Liver (tissue), 9 donors: ENCODE results near the gene KRTAP9-8. TPM values are rescaled to one million over a fixed set of nuclear protein-coding genes. Genes with fewer than 3 reads are reported as not detected.
"Not testable (repeated sequence)": the region's sequence is repeated elsewhere in the genome, so short reads cannot be mapped to it uniquely, and the experiment has no call there.

Experiments
- DNase-seq: peaks from one replicate; pipeline ENCODE4 v3.0.0-alpha.2; 2017; ENCODE audit warnings: low spot score
- H3K27ac ChIP-seq, 2 donors: one replicate each; pipeline ENCODE4 v1.7.0; 2013; ENCODE audit warnings: inconsistent platforms in 2 of 2, low read length in 2 of 2, control low read depth in 1 of 2, low read depth in 1 of 2, mild to moderate bottlenecking in 1 of 2
- H3K27me3 ChIP-seq, 4 donors: one replicate each; pipeline versions ENCODE4 v1.6.1 to v1.7.0; 2013; ENCODE audit warnings: low read length in 3 of 4, inconsistent platforms in 1 of 4, mild to moderate bottlenecking in 1 of 4, moderate library complexity in 1 of 4; ENCODE audit not compliant: control insufficient read depth in 4 of 4, insufficient read depth in 4 of 4
- H3K36me3 ChIP-seq, 4 donors: one replicate each; pipeline versions ENCODE4 v1.6.1 to v1.7.0; 2013; ENCODE audit warnings: low read length in 3 of 4, mild to moderate bottlenecking in 3 of 4, low read depth in 1 of 4, moderate library complexity in 1 of 4; ENCODE audit not compliant: control insufficient read depth in 4 of 4, insufficient read depth in 3 of 4
- H3K4me1 ChIP-seq, 4 donors: one replicate each; pipeline versions ENCODE4 v1.6.1 to v1.7.0; 2013; ENCODE audit warnings: low read length in 3 of 4, mild to moderate bottlenecking in 3 of 4, moderate library complexity in 1 of 4; ENCODE audit not compliant: control insufficient read depth in 4 of 4, insufficient read depth in 4 of 4
- H3K4me3 ChIP-seq, 3 donors: one replicate each; pipeline versions ENCODE4 v1.6.1 to v1.7.0; 2013; ENCODE audit warnings: low read length in 3 of 3, control low read depth in 1 of 3, low read depth in 1 of 3, mild to moderate bottlenecking in 1 of 3
- H3K9ac ChIP-seq, 2 donors: one replicate each; pipeline ENCODE4 v1.7.0; 2013; ENCODE audit warnings: low read length in 2 of 2, mild to moderate bottlenecking in 2 of 2, moderate library complexity in 2 of 2, control low read depth in 1 of 2, low read depth in 1 of 2
- H3K9me3 ChIP-seq, 4 donors: one replicate each; pipeline versions ENCODE4 v1.6.1 to v1.7.0; 2013; ENCODE audit warnings: low read length in 3 of 4; ENCODE audit not compliant: control insufficient read depth in 4 of 4
- HNF4G ChIP-seq: IDR thresholded peaks from 2 replicates; pipeline ENCODE4 v1.6.1; 2016; ENCODE audit warnings: antibody characterized with exemption
- WGBS: extraction: QIAGEN DNeasy Blood & Tissue Kit; methylation state at CpG from one replicate; pipeline ENCODE4 v1.1.7; 2013; 5-methylcytosine and 5-hydroxymethylcytosine counted together
- polyA plus RNA-seq, 2 donors: library from polyadenylated mRNA; stranded (reverse) in 1 of 2; unstranded in 1 of 2; fragments of 200-250 nt in 1 of 2; fragments of >200 nt in 1 of 2; fragmentation: Nextera tagmentation in 1 of 2; extraction: Ambion mirVana in 1 of 2; gene quantifications; one replicate each; pipeline versions ENCODE4 v1.2.1 to v1.2.3, GENCODE V29; 2013 to 2015
- total RNA-seq, 2 donors: library from RNA; depleted of rRNA; stranded (reverse); fragments of >200 nt; gene quantifications; one replicate each; pipeline ENCODE4 v1.2.3, GENCODE V29; 2014
- donor health status: healthy.
- donor health status: healthy.
- donor health status: healthy.
- donor health status: healthy.
- donor health status: healthy.

KRTAP9-8 gene
- total and polyA plus RNA-seq, 4 donors = not detected

DNA sequence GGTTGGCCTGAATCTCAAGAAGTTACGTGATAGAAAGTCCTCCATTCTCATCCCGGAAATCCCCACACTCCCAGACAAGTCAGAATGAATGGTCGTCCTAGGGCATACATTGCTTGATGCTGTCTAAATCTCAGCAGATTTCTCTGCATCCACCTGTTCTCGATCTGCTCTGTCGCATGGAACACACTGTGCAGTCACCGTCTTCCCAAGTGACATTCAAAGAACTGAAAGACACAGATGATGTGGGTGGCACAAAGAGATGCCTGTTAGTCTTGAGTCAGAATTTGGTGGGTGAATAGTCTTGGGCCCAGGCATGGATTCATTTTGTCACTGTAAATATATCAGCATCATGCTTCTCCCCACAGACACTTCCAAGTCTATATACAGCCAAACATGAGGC is 6.1 kb upstream of the KRTAP9-8 start:
- 80% methylated on average over 6 of the region's 6 CpGs for WGBS
- no peaks in the 10 kb centered on the region for H3K36me3 ChIP-seq
- no peaks in the 10 kb centered on the region for H3K4me1 ChIP-seq
- H3K9me3 ChIP-seq = peaks cover 0 to 3% (median 0%) of the 10 kb centered on the region in 4 donors
- no peak for TF ChIP-seq HNF4G
- no peak overlapping the region for H3K9ac ChIP-seq
- DNase-seq = no peak
- H3K4me3 ChIP-seq = no peak overlapping the region
- peaks cover 0 to 9% (median 0%) of the 10 kb centered on the region in 4 donors for H3K27me3 ChIP-seq
- no peak overlapping the region for H3K27ac ChIP-seq

DNA sequence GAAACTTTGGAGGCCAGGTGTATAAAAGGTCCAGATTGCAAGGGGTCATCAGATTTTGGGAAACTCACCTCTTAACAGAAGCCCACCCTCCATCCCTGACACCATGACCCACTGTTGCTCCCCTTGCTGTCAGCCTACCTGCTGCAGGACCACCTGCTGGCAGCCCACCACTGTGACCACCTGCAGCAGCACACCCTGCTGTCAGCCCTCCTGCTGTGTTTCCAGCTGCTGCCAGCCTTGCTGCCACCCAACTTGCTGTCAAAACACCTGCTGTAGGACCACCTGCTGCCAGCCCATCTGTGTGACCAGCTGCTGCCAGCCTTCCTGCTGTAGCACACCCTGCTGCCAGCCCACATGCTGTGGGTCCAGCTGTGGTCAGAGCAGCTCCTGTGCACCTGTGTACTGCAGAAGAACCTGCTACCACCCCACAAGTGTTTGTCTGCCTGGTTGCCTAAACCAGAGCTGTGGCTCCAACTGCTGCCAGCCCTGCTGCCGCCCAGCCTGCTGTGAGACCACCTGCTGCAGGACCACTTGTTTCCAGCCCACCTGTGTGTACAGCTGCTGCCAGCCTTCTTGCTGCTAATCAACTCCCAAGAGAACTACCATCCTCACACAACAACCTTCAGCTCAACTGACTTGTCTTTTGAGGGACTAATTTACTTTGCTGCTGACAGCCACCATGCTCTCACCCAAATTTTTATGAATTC is 5.2 kb upstream of the KRTAP9-8 start, which contains the start of gene KRTAP9-3:
Gene KRTAP9-3, plus strand, starts transcription at position 51 of the 707 bp plus-strand sequence. Its CDS starts 53 bp downstream, at position 104.
- not testable (repeated sequence) for H3K4me3 ChIP-seq, H3K9me3 ChIP-seq, H3K27me3 ChIP-seq, H3K27ac ChIP-seq, H3K4me1 ChIP-seq, DNase-seq, H3K9ac ChIP-seq, H3K36me3 ChIP-seq
- 70% methylated on average over 1 of the region's 1 CpG for WGBS

GRCh38 chr17:41237116-41237515 is 683 bp upstream of the KRTAP9-8 start:
- not testable (repeated sequence) for H3K4me1 ChIP-seq, H3K4me3 ChIP-seq, H3K36me3 ChIP-seq, H3K27ac ChIP-seq, H3K9me3 ChIP-seq, DNase-seq, H3K27me3 ChIP-seq, H3K9ac ChIP-seq
- 62% methylated on average over 4 of the region's 4 CpGs for WGBS

DNA sequence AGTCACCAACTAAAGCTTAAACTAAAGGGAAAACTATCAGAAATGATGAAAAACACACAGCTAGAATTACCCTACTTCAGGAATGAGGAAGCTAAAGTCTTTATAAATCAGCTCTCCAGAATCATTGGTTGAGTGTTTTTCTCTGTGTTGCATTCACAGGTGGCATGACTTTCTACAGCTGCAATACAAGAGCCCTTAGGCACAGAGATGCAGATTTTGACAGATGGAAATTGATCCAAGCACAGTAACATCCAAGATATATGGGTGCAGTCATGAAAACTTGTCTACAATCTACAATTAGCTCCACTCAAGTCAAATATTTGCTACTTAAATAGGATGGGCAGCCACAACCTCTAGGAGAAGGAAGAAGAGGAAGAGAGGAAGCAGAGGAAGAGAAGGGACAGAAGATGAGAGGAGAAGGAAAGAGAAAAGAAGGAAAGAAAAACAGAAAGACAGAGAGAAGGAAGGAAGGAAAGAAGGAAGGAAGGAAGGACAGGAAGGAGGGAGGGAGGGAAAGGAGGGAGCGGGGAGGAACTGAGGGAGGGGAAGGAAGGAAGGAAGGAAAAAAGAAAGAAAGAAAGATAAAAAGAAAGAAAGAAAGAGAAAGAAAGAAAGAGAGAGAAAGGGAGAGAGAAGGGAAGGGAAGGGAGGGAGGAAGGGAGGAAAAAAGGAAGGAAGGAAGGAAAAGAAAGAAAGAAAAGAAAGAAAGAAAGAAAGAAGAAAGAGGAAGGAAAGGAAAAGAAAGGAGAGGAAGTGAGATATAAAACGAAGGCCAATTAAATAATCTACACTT is 9.4 kb downstream of the KRTAP9-8 start:
- not testable (repeated sequence) for H3K9ac ChIP-seq, H3K4me1 ChIP-seq, H3K4me3 ChIP-seq, H3K9me3 ChIP-seq, H3K27me3 ChIP-seq, H3K36me3 ChIP-seq, DNase-seq, H3K27ac ChIP-seq
- 38% methylated on average over 2 of the region's 2 CpGs for WGBS

DNA sequence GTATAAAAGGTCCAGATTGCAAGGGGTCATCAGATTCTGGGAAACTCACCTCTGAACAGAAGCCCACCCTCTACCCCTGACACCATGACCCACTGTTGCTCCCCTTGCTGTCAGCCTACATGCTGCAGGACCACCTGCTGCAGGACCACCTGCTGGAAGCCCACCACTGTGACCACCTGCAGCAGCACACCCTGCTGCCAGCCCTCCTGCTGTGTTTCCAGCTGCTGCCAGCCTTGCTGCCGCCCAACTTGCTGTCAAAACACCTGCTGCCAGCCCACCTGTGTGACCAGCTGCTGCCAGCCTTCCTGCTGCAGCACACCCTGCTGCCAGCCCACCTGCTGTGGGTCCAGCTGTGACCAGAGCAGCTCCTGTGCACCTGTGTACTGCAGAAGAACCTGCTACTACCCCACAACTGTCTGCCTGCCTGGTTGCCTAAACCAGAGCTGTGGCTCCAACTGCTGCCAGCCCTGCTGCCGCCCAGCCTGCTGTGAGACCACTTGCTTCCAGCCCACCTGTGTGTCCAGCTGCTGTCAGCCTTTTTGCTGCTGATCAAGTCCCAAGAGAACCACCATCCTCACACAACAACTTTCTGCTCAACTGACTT is 11.9 kb downstream of the KRTAP9-8 start, which contains the start of gene KRTAP9-4:
Gene KRTAP9-4, plus strand, starts transcription at position 51 of the 604 bp plus-strand sequence. Its CDS starts 34 bp downstream, at position 85.
- WGBS = 51% methylated on average over 2 of the region's 2 CpGs
- DNase-seq, H3K27me3 ChIP-seq, H3K4me1 ChIP-seq, H3K9me3 ChIP-seq, H3K27ac ChIP-seq, H3K4me3 ChIP-seq, H3K9ac ChIP-seq, H3K36me3 ChIP-seq: not testable (repeated sequence)
